C4-2B (cell line): ENCODE results near the gene IGLL5.

Source experiments
- H3K27ac ChIP-seq: fragments of 450-650 bp; 2 replicates; pipeline ENCODE4 v1.5.1; 2017
- CTCF ChIP-seq: fragments of 450-650 bp; conservative IDR thresholded peaks from 2 replicates; pipeline ENCODE4 v1.5.1; 2017; ENCODE audit warnings: mild to moderate bottlenecking
- ZFX ChIP-seq: fragments of 450-650 bp; IDR thresholded peaks from 2 replicates; pipeline ENCODE4 v1.6.1; 2017

IGLL5 gene

DNA sequence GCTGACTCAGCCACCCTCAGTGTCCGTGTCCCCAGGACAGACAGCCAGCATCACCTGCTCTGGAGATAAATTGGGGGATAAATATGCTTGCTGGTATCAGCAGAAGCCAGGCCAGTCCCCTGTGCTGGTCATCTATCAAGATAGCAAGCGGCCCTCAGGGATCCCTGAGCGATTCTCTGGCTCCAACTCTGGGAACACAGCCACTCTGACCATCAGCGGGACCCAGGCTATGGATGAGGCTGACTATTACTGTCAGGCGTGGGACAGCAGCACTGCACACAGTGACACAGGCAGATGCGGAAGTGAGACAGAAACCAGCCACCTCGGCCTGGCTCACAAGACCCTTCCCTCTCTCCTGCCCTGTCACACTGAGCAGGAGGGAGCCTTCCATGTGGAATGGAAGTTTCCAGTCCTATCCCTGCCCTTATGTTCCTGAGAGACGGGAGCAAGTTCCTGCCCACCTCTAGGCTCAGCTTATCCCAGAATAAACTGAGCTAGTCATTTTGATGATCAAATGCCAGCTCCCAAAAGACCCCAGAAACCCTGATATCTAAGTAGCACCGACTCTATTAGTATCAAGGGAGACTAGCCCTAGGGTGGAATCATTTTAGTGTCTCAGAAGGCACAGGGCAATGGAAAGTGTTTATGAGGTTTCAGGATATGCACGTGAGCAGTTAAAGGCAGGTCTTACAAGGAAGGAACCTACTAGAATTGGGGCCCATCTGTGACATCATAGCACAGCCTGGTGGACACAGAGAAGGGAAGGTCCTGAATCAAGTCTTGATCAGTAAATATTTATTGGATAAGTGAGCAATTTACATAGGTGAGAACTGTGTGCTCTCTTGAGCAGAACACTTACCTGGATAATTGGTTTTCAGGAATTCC, 6.3 kb upstream of the IGLL5 start:
- H3K27ac ChIP-seq = no peak overlapping the region
- TF ChIP-seq CTCF = no peak

- no peak overlapping the region for H3K27ac ChIP-seq
- TF ChIP-seq CTCF (no peak), ZFX (no peak)
Measured at GRCh38 chr22:22882033-22882717, 5.4 kb upstream of the IGLL5 start.

DNA sequence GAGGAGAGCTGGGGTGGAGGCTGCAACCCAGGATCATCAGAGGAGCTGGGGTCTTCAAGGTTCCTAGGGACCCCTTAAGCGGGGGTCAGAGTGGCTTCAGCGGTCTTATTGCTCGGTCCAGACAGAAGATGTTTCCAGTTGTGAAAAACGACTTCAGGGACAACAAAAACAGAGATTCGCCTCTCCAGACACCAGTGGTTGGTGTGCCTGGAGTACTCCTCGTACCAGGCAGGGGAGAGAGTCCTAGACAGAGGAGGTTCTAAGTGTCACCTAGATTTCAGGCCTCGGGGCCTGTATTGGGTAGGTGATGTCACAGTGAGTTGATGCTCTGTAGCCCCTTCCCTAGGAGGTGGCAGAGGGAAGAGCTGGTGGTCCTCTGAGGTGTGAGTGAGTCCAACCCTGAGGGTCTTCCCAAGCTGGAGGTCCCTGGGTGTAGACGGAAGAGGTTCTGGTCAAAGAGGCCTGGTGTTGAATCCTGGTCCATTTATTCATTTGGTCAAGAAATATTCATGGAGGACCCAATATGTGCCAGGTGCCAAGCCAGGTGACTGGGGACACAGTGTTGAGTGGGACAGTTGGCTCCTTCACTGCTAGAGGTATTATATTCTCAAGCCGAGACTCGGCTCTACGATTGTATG, 4.4 kb upstream of the IGLL5 start:
- H3K27ac ChIP-seq = no peak overlapping the region
- TF ChIP-seq ZFX (no peak), CTCF (no peak)

- no peak overlapping the region for H3K27ac ChIP-seq
- TF ChIP-seq CTCF (peak; percentile 89), ZFX (no peak)
Measured at GRCh38 chr22:22884010-22884887, 3.4 kb upstream of the IGLL5 start.

DNA sequence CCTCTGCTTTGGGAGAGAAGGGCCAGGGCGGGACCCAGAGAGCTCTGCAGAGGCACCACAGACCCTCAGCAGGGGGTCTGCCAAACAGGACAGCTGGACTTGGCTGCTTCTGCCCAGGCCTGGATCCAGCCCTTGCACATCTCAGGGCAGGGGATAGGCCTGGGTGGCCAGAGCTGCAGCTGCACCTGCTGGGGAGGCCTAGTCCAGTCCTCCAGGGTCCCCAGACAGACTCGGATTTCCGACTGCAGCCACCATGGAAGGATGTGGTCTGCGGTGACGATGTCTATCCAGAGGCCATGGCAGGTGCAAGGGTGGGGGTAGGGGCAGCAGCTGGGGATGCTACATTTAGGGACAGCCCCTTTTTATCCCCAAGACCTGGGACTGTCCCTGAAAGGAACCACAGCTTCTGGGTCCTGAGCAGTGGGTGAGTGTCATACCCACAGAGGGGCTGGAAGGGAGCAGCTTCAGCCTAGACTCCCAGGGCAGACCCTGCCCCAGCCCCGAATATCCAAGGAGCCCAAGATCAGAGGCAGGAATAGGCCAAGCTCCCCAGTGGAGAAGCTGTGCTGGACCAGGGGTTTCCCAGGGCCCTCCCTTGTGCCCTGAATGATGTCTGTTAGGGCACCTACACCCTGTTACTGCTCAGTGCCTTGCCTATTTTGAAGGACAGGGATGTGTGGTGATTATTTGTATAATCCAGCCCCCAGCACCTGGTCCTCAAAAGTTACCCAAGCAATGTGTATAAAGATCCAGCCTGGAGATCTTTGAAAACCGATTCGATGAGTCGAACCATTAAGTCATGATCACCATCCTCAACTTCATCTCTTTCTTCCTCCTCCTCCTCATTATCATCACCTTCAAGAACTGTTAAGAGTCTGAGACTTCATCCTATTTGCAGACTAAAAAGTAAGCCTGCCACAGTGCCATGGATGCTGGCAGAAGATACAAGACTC, 2.5 kb upstream of the IGLL5 start:
- TF ChIP-seq CTCF = no peak
- TF ChIP-seq ZFX = no peak
- H3K27ac ChIP-seq = no peak overlapping the region

DNA sequence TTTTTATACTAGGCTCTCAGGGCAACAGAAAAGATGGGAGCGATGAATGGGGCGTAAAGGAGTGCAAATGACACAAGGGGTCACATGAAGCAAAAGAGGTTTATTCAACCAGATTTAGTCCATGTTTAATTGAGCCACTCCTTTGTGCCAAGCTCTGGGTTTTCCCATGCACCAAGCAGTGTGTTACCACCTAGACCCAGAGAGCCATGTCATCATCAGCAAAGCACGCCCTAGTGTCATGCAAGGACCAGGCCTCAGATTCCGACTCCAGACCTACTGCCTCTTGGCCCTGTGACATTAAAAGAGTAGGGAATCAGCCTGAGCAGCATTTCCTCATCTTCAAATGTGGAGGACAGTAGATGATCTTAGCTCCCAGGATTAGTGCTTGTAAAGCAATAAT, 1.1 kb upstream of the IGLL5 start:
- H3K27ac ChIP-seq = no peak overlapping the region
- TF ChIP-seq ZFX (no peak), CTCF (no peak)
